Frontal cortex (tissue), 4 donors: ENCODE data around the gene OR4F6. TPM values are rescaled to one million over a fixed set of nuclear protein-coding genes. Genes with fewer than 3 reads are reported as not detected.
"Not testable (repeated sequence)": the region's sequence is repeated elsewhere in the genome, so short reads cannot be mapped to it uniquely, and the experiment has no call there.

ENCODE experiments used
- DNase-seq, 2 donors: peaks; one replicate each; pipeline ENCODE4 v3.0.0; 2012; ENCODE audit warnings: low spot score in 2 of 2
- FAIRE-seq: peaks from 2 replicates; lab custom pipeline; 2012; peaks lifted over from hg19 to GRCh38; lab: Jason Lieb, UNC
- total RNA-seq: library from RNA; depleted of rRNA; stranded (reverse); fragments of >200 nt; gene quantifications from one replicate; pipeline ENCODE4 v1.2.3, GENCODE V29; 2014
- donor health status: control.
- donor health status: control.
- donor health status: control.

Gene OR4F6
- total RNA-seq, result not detected

- DNase-seq (no peak), FAIRE-seq (no peak)
Measured at GRCh38 chr15:101803209-101803608, at the start of gene OR4F6. Gene OR4F6 (plus strand): TSS chr15:101803509. CDS start chr15:101805720, 2,211 bp downstream.

- not testable (repeated sequence) for DNase-seq, FAIRE-seq
Measured at GRCh38 chr15:101764669-101765339, 38.5 kb upstream of the OR4F6 start.

- DNase-seq, FAIRE-seq: not testable (repeated sequence)
Measured at GRCh38 chr15:101765340-101765671, 38.0 kb upstream of the OR4F6 start.

- FAIRE-seq (no peak), DNase-seq (no peak)
Measured at GRCh38 chr15:101765772-101766456, 37.4 kb upstream of the OR4F6 start.

GRCh38 chr15:101767083-101767640 lies 36.1 kb upstream of the OR4F6 start:
- DNase-seq, FAIRE-seq: not testable (repeated sequence)

GRCh38 chr15:101772921-101773320 lies 30.4 kb upstream of the OR4F6 start:
- no peak for DNase-seq
- no peak for FAIRE-seq

GRCh38 chr15:101773496-101774100 lies 29.7 kb upstream of the OR4F6 start:
- FAIRE-seq, result no peak
- DNase-seq, result no peak

- FAIRE-seq (no peak), DNase-seq (no peak)
Measured at GRCh38 chr15:101775136-101775535, 28.2 kb upstream of the OR4F6 start.

- FAIRE-seq, DNase-seq: not testable (repeated sequence)
Measured at GRCh38 chr15:101778576-101778975, 24.7 kb upstream of the OR4F6 start.

- DNase-seq, FAIRE-seq: not testable (repeated sequence)
Measured at GRCh38 chr15:101780225-101780624, 23.1 kb upstream of the OR4F6 start.

GRCh38 chr15:101781928-101782327 lies 21.4 kb upstream of the OR4F6 start:
- no peak for DNase-seq
- FAIRE-seq, result no peak

- FAIRE-seq (no peak), DNase-seq (no peak)
Measured at GRCh38 chr15:101784644-101785043, 18.7 kb upstream of the OR4F6 start.

GRCh38 chr15:101786422-101786821 lies 16.9 kb upstream of the OR4F6 start:
- DNase-seq, FAIRE-seq: not testable (repeated sequence)

GRCh38 chr15:101788001-101788400 lies 15.3 kb upstream of the OR4F6 start:
- not testable (repeated sequence) for FAIRE-seq, DNase-seq

- DNase-seq, FAIRE-seq: not testable (repeated sequence)
Measured at GRCh38 chr15:101788503-101789269, 14.6 kb upstream of the OR4F6 start.

GRCh38 chr15:101790748-101791147 lies 12.6 kb upstream of the OR4F6 start:
- not testable (repeated sequence) for FAIRE-seq, DNase-seq

GRCh38 chr15:101793981-101794380 lies 9.3 kb upstream of the OR4F6 start:
- not testable (repeated sequence) for FAIRE-seq, DNase-seq

GRCh38 chr15:101795455-101795854 lies 7.9 kb upstream of the OR4F6 start:
- FAIRE-seq, result no peak

GRCh38 chr15:101799665-101800064 lies 3.6 kb upstream of the OR4F6 start:
- no peak for FAIRE-seq

More at GRCh38 chr15:101795455-101795854, 7.9 kb upstream of the OR4F6 start:
- DNase-seq, result no peak

GRCh38 chr15:101801048-101801447 lies 2.3 kb upstream of the OR4F6 start:
- DNase-seq (no peak), FAIRE-seq (no peak)

More at GRCh38 chr15:101799665-101800064, 3.6 kb upstream of the OR4F6 start:
- no peak for DNase-seq
